GM12878 (cell line): ENCODE data around the gene TTLL12. TPM values are rescaled to one million over a fixed set of nuclear protein-coding genes. Genes with fewer than 3 reads are reported as not detected.
A peak's percentile ranks its signal among the peaks of the same experiment; 100 is the strongest.

ENCODE experiments used
- BHLHE40 ChIP-seq, 2 experiments: fragments of 450-650 bp in 1 of 2; IDR thresholded peaks; 2 replicates each; pipeline ENCODE4 v1.6.1; 2011 to 2017; ENCODE audit warnings: low read depth in 2 of 2, borderline replicate concordance in 1 of 2, improper control_type of control experiment in 1 of 2, low read length in 1 of 2, mild to moderate bottlenecking in 1 of 2
- CREB1 ChIP-seq: IDR thresholded peaks from 2 replicates; pipeline ENCODE4 v1.6.1; 2012; ENCODE audit warnings: low read depth, mild to moderate bottlenecking, inconsistent platforms
- DPF2 ChIP-seq: fragments of 450-650 bp; IDR thresholded peaks from 2 replicates; pipeline ENCODE4 v1.6.1; 2017; ENCODE audit warnings: mild to moderate bottlenecking
- KLF5 ChIP-seq: fragments of 450-650 bp; IDR thresholded peaks from 2 replicates; pipeline ENCODE4 v1.6.1; 2014; ENCODE audit warnings: mild to moderate bottlenecking; ENCODE audit not compliant: partially characterized antibody
- MLLT1 ChIP-seq: fragments of 450-650 bp; IDR thresholded peaks from 2 replicates; pipeline ENCODE4 v1.6.1; 2016; ENCODE audit warnings: mild to moderate bottlenecking
- MTA2 ChIP-seq: fragments of 450-650 bp; IDR thresholded peaks from 2 replicates; pipeline ENCODE4 v1.6.1; 2016; ENCODE audit warnings: low read depth, mild to moderate bottlenecking, moderate library complexity
- NR2C2 ChIP-seq: IDR thresholded peaks from 2 replicates; pipeline ENCODE4 v1.6.1; 2011; ENCODE audit warnings: borderline replicate concordance, low read depth; ENCODE audit not compliant: control insufficient read depth, insufficient read length
- POU2F2 ChIP-seq: IDR thresholded peaks from 3 replicates; pipeline ENCODE4 v1.6.1; 2011; ENCODE audit warnings: low read depth, mild to moderate bottlenecking, low read length, borderline replicate concordance
- RELB ChIP-seq: fragments of 450-650 bp; IDR thresholded peaks from 2 replicates; pipeline ENCODE4 v1.6.1; 2017; ENCODE audit warnings: low read depth, mild to moderate bottlenecking, moderate library complexity
- USF2 ChIP-seq: IDR thresholded peaks from 2 replicates; pipeline ENCODE4 v1.6.1; 2011; ENCODE audit warnings: low read depth, low read length, improper control_type of control experiment, borderline replicate concordance
- ZBTB33 ChIP-seq: fragments of 450-650 bp; IDR thresholded peaks from 2 replicates; pipeline ENCODE4 v1.6.1; 2017; ENCODE audit warnings: mild to moderate bottlenecking
- ZBTB40 ChIP-seq: fragments of 450-650 bp; IDR thresholded peaks from 2 replicates; pipeline ENCODE4 v1.6.1; 2016; ENCODE audit warnings: mild to moderate bottlenecking, moderate library complexity, borderline replicate concordance
- polyA plus RNA-seq, 11 experiments: library from polyadenylated mRNA; depleted of rRNA in 4 of 11; unstranded in 6 of 11; stranded (reverse) in 5 of 11; fragments of >200 nt; fragmentation: Nextera tagmentation in 4 of 11; fragmentation: Illumina TruSeq in 1 of 11; extraction: Ambion mirVana in 4 of 11; extraction: Trizol in 1 of 11; gene quantifications; 1 replicate in 1 of 11; 2 replicates in 10 of 11; pipeline versions ENCODE4 v1.2.1 to v1.2.3, GENCODE V29; 2011 to 2016; ENCODE audit warnings: inconsistent platforms in 2 of 11, missing spikeins in 2 of 11, low read depth in 1 of 11
- total RNA-seq, 4 experiments: library from RNA; depleted of rRNA in 3 of 4; stranded (reverse); fragments of >200 nt in 3 of 4; fragmentation: Illumina TruSeq in 1 of 4; extraction: Trizol in 1 of 4; gene quantifications; 2 replicates each; pipeline versions ENCODE4 v1.2.1 to v1.2.3, GENCODE V29; 2013 to 2021

The TTLL12 gene
- total and polyA plus RNA-seq, 10 of the 15 experiments (the other 5 are each of a cell fraction or from before 2014, with no cell fraction given) = 1.00 to 89.8 (median 38.5) TPM

GRCh38 chr22:43155789-43156188 is 31.1 kb downstream of the TTLL12 start (continued):
- TF ChIP-seq ZBTB40 (no peak), DPF2 (0 out of 2 replicates have a peak, but pooled peaks have one; percentile 41), POU2F2 (no peak), MLLT1 (no peak), MTA2 (0 out of 2 replicates have a peak, but pooled peaks have one; percentile 15), RELB (peak; percentile 55; the same call in 1 of the 2 replicates), NR2C2 (no peak), CREB1 (no peak), ZBTB33 (no peak), KLF5 (no peak), BHLHE40 (IDR thresholded peaks at IDR 0.05; ENCODE audit: borderline replicate concordance in 1 of 2, low read depth in 2 of 2, low read length in 1 of 2) (peak in 1 of 2 experiments; percentile 24; a peak in 2 of 4 replicates), USF2 (no peak)
- TF ChIP-seq, all 136 proteins: peak for 10
